HepG2 (cell line): ENCODE measurements around the gene TIMM13. TPM values are rescaled to one million over a fixed set of nuclear protein-coding genes. Genes with fewer than 3 reads are reported as not detected.

ENCODE experiments used
- ARID3A ChIP-seq: IDR thresholded peaks from 2 replicates; pipeline ENCODE4 v1.6.1; 2012; ENCODE audit warnings: low read depth, low read length, improper control_type of control experiment
- BRD4 ChIP-seq: sonication (generic); formaldehyde crosslinking; IDR thresholded peaks from 2 replicates; pipeline ENCODE4 v1.4.0; 2020; ENCODE audit warnings: missing genetic modification reagents
- DBP ChIP-seq: sonication (generic); formaldehyde crosslinking; IDR thresholded peaks from 2 replicates; pipeline ENCODE4 v1.4.0; 2020; ENCODE audit warnings: missing genetic modification reagents; ENCODE audit errors: not compliant biosample characterization
- EED ChIP-seq: sonication (generic); formaldehyde crosslinking; IDR thresholded peaks from 2 replicates; pipeline ENCODE4 v1.5.0; 2020; ENCODE audit warnings: mild to moderate bottlenecking, missing genetic modification reagents
- FOXO1 ChIP-seq: sonication (generic); formaldehyde crosslinking; IDR thresholded peaks from 2 replicates; pipeline ENCODE4 v1.4.0; 2020; ENCODE audit warnings: missing genetic modification reagents
- HDAC1 ChIP-seq: sonication (generic); formaldehyde crosslinking; IDR thresholded peaks from 2 replicates; pipeline ENCODE4 v1.5.1; 2020; ENCODE audit warnings: mild to moderate bottlenecking, missing genetic modification reagents
- NONO ChIP-seq, 2 experiments: fragments of 450-650 bp in 1 of 2; sonication (generic) in 1 of 2; formaldehyde crosslinking in 1 of 2; IDR thresholded peaks in 1 of 2; conservative IDR thresholded peaks in 1 of 2; 2 replicates each; pipeline versions ENCODE4 v1.6.1 to v1.8.0; 2017 to 2022; ENCODE audit warnings: mild to moderate bottlenecking in 1 of 2, missing genetic modification reagents in 1 of 2, moderate library complexity in 1 of 2
- NR2F1 ChIP-seq, 2 experiments: fragments of 450-650 bp in 1 of 2; formaldehyde crosslinking in 1 of 2; IDR thresholded peaks; 2 replicates each; pipeline versions ENCODE4 v1.5.0 to v1.6.1; 2016 to 2020; ENCODE audit warnings: mild to moderate bottlenecking in 1 of 2, missing compliant biosample characterization in 1 of 2, missing genetic modification reagents in 1 of 2, moderate library complexity in 1 of 2
- TFAP4 ChIP-seq: sonication (generic); IDR thresholded peaks from 2 replicates; pipeline ENCODE4 v1.6.1; 2016; ENCODE audit warnings: low read depth, borderline replicate concordance
- THAP11 ChIP-seq: IDR thresholded peaks from 2 replicates; pipeline ENCODE4 v1.6.1; 2016; ENCODE audit warnings: missing biosample characterization, missing genetic modification reagents
- THYN1 ChIP-seq: sonication (generic); formaldehyde crosslinking; IDR thresholded peaks from 2 replicates; pipeline ENCODE4 v1.8.1; 2023; ENCODE audit warnings: low read depth, mild to moderate bottlenecking, moderate library complexity, missing genetic modification reagents, borderline replicate concordance
- TIGD3 ChIP-seq: sonication (generic); formaldehyde crosslinking; IDR thresholded peaks from 2 replicates; pipeline ENCODE4 v1.5.1; 2020; ENCODE audit warnings: mild to moderate bottlenecking, missing genetic modification reagents, borderline replicate concordance
- ZBTB7B ChIP-seq: sonication (generic); formaldehyde crosslinking; IDR thresholded peaks from 2 replicates; pipeline ENCODE4 v1.4.0; 2020; ENCODE audit warnings: missing genetic modification reagents
- ZNF18 ChIP-seq: sonication (generic); formaldehyde crosslinking; IDR thresholded peaks from 2 replicates; pipeline ENCODE4 v1.8.0; 2022; ENCODE audit warnings: mild to moderate bottlenecking, missing genetic modification reagents; ENCODE audit not compliant: insufficient replicate concordance
- ZNF512B ChIP-seq: sonication (generic); formaldehyde crosslinking; IDR thresholded peaks from 2 replicates; pipeline ENCODE4 v1.5.1; 2020; ENCODE audit warnings: missing genetic modification reagents, mild to moderate bottlenecking, borderline replicate concordance
- ZNF556 ChIP-seq: sonication (generic); formaldehyde crosslinking; IDR thresholded peaks from 2 replicates; pipeline ENCODE4 v1.4.0; 2020; ENCODE audit warnings: mild to moderate bottlenecking, missing genetic modification reagents, borderline replicate concordance
- ZNF737 ChIP-seq: sonication (generic); formaldehyde crosslinking; IDR thresholded peaks from 2 replicates; pipeline ENCODE4 v1.5.0; 2020; ENCODE audit warnings: missing genetic modification reagents, mild to moderate bottlenecking, borderline replicate concordance
- polyA plus RNA-seq, 8 experiments: library from polyadenylated mRNA; depleted of rRNA in 3 of 8; stranded (reverse) in 7 of 8; unstranded in 1 of 8; fragments of >200 nt; fragmentation: Illumina TruSeq in 4 of 8; extraction: Trizol in 4 of 8; gene quantifications; 2 replicates each; pipeline versions ENCODE4 v1.2.1 to v1.2.3, GENCODE V29; 2011 to 2016; ENCODE audit warnings: low read depth in 4 of 8, missing spikeins in 1 of 8, mixed read lengths in 1 of 8; ENCODE audit not compliant: insufficient read depth in 1 of 8
- total RNA-seq, 5 experiments: library from RNA; depleted of rRNA; stranded (reverse); fragments of >200 nt; fragmentation: Illumina TruSeq; extraction: Trizol; gene quantifications; 2 replicates each; pipeline ENCODE4 v1.2.3, GENCODE V29; 2016; ENCODE audit warnings: low read depth in 1 of 5

TIMM13 gene
- total and polyA plus RNA-seq, 2 of the 13 experiments (the other 11 are each of a cell fraction or from before 2014, with no cell fraction given) = 48.4 to 108 TPM

- TF ChIP-seq TIGD3 (CRISPR knock-in tag) = no peak
- TF ChIP-seq TFAP4 = peak; percentile 51; the same call in 1 of the 2 replicates
- TF ChIP-seq THYN1 (CRISPR knock-in tag) = no peak
- TF ChIP-seq HDAC1 (CRISPR knock-in tag) = peak; percentile 45; the same call in 1 of the 2 replicates
- 0 out of 2 replicates have a peak, but pooled peaks have one; percentile 12 for TF ChIP-seq ZNF737 (CRISPR knock-in tag)
- TF ChIP-seq FOXO1 (CRISPR knock-in tag) = peak; percentile 31; the same call in 1 of the 2 replicates
- no peak for TF ChIP-seq ZNF556
- TF ChIP-seq THAP11 (CRISPR knock-in tag) = peak; percentile 43; the same call in 1 of the 2 replicates
- no peak for TF ChIP-seq NONO (IDR thresholded peaks at IDR 0.05)
- TF ChIP-seq NONO (CRISPR knock-in tag; conservative IDR thresholded peaks at IDR 0.05) = no peak
- no peak; the same call in 1 of the 2 replicates for TF ChIP-seq EED
- no peak for TF ChIP-seq BRD4
- no peak for TF ChIP-seq ZBTB7B
- TF ChIP-seq NR2F1 (CRISPR knock-in tag; IDR thresholded peaks at IDR 0.05) = peak; percentile 41 to 78; a peak in 3 of 4 replicates
- TF ChIP-seq ZNF18 (CRISPR knock-in tag) = no peak
- TF ChIP-seq ARID3A = peak; percentile 58
- no peak for TF ChIP-seq DBP (CRISPR knock-in tag)
- no peak for TF ChIP-seq ZNF512B (CRISPR knock-in tag)
Observed at GRCh38 chr19:2394442-2395292, 32.7 kb downstream of the TIMM13 start (continued).
